ENCODE data around the gene CACNA2D3. TPM values are rescaled to one million over a fixed set of nuclear protein-coding genes. Genes with fewer than 3 reads are reported as not detected.

CACNA2D3 gene
- total RNA-seq, 1 experiment from 2014 or later: not detected

DNA sequence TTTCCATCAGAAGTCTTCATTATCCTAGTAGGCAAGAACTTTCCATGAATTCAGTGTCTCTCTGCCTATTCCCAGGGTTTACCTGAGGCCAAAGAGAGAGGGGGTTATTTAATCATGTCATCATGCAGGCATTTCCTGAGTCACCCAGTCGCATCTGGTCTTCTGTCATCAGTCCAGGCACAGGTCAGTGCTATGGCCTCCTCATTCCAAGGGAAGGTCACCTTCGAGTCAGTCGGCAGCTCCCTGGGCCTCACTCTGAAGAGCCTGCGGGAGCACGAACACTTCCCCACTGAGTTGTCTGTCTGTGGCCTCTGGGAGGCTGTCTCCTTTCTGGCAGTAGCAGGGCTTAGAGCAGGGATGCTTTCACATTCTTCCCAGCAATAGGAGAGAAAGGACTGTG, 831.7 kb downstream of the CACNA2D3 start:
- TF ChIP-seq, protein P1, sequence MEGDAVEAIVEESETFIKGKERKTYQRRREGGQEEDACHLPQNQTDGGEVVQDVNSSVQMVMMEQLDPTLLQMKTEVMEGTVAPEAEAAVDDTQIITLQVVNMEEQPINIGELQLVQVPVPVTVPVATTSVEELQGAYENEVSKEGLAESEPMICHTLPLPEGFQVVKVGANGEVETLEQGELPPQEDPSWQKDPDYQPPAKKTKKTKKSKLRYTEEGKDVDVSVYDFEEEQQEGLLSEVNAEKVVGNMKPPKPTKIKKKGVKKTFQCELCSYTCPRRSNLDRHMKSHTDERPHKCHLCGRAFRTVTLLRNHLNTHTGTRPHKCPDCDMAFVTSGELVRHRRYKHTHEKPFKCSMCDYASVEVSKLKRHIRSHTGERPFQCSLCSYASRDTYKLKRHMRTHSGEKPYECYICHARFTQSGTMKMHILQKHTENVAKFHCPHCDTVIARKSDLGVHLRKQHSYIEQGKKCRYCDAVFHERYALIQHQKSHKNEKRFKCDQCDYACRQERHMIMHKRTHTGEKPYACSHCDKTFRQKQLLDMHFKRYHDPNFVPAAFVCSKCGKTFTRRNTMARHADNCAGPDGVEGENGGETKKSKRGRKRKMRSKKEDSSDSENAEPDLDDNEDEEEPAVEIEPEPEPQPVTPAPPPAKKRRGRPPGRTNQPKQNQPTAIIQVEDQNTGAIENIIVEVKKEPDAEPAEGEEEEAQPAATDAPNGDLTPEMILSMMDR (IDR thresholded peaks at IDR 0.05; ENCODE audit: insufficient read depth in 1 of 2, low read depth in 1 of 2, low read length in 1 of 2, severe bottlenecking in 1 of 2, unreplicated experiment in 1 of 2): no peak
- no peaks in the 10 kb centered on the region for H3K36me3 ChIP-seq (ENCODE audit: control insufficient read depth, insufficient read depth, low read length)
- no peaks in the 10 kb centered on the region for H3K27me3 ChIP-seq (replicated peaks; ENCODE audit: control insufficient read depth, insufficient read depth, low read length)
- no peak overlapping the region for H3K27ac Mint-ChIP-seq (ENCODE audit: unreplicated experiment)
- H3K9me3 Mint-ChIP-seq (ENCODE audit: unreplicated experiment): no peaks in the 10 kb centered on the region
- DNase-seq: peak in 1 of 2 experiments; percentile 55
- ChIA-PET CTCF (no interaction called here), POLR2A (no interaction called here)
- no peaks in the 10 kb centered on the region for H3K36me3 Mint-ChIP-seq (ENCODE audit: insufficient read depth, unreplicated experiment)
- no TSS peak for BruUV-seq (replicated peaks)
- no peaks in the 10 kb centered on the region for H3K9me3 ChIP-seq
- no peak overlapping the region for H3K4me3 ChIP-seq (ENCODE audit: low read depth, low read length)
- H3K4me1 ChIP-seq: no peaks in the 10 kb centered on the region
- H3K4me1 Mint-ChIP-seq (ENCODE audit: low read depth, unreplicated experiment): no peaks in the 10 kb centered on the region
- no peak overlapping the region for H3K4me3 Mint-ChIP-seq (ENCODE audit: unreplicated experiment)
- H3K27me3 Mint-ChIP-seq (ENCODE audit: insufficient read depth, unreplicated experiment): peaks cover 3% of the 10 kb centered on the region
- intact Hi-C loops (cut with micrococcal nuclease; ENCODE audit: unreplicated experiment): loop anchor here (10.0 kb wide), 1 partner anchor 79 kb away; no protein-coding TSS in a partner anchor

DNA sequence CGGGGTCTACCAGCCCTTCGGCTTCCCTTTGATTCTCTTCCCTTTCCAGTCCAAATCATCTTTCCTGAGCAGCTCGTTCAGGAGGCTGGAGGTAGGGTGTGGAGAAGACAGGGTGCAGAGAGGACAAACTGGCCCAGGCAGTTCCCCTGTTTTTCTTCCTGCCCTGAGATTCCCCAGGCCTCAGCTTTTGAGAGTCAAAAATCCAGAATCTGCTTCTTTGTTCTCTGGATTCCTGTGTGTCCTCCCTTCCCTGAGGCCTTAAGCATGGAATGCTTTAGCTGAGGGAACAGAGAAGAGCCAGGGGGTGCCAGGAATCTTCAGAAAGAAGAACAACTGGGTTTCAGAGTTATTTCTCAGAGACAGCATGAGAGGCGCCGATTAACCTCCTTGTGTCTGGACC, 832.2 kb downstream of the CACNA2D3 start:
- Mint-ChIP-seq H3K27ac (ENCODE audit: unreplicated experiment) (no peak overlapping the region), H3K27me3 (ENCODE audit: insufficient read depth, unreplicated experiment) (peaks cover 3% of the 10 kb centered on the region), H3K4me3 (ENCODE audit: unreplicated experiment) (no peak overlapping the region), H3K36me3 (ENCODE audit: insufficient read depth, unreplicated experiment) (no peaks in the 10 kb centered on the region), H3K4me1 (ENCODE audit: low read depth, unreplicated experiment) (no peaks in the 10 kb centered on the region), H3K9me3 (ENCODE audit: unreplicated experiment) (no peaks in the 10 kb centered on the region)
- H3K27me3 ChIP-seq (replicated peaks; ENCODE audit: control insufficient read depth, insufficient read depth, low read length): no peaks in the 10 kb centered on the region
- H3K9me3 ChIP-seq: no peaks in the 10 kb centered on the region
- DNase-seq: peak in 1 of 2 experiments; percentile 35
- no TSS peak for BruUV-seq (replicated peaks)
- H3K4me3 ChIP-seq (ENCODE audit: low read depth, low read length): no peak overlapping the region
- H3K36me3 ChIP-seq (ENCODE audit: control insufficient read depth, insufficient read depth, low read length): no peaks in the 10 kb centered on the region
- TF ChIP-seq, protein P1 (IDR thresholded peaks at IDR 0.05; ENCODE audit: insufficient read depth in 1 of 2, low read depth in 1 of 2, low read length in 1 of 2, severe bottlenecking in 1 of 2, unreplicated experiment in 1 of 2): no peak
- ChIA-PET CTCF (no interaction called here), POLR2A (no interaction called here)
- H3K4me1 ChIP-seq: no peaks in the 10 kb centered on the region
- intact Hi-C loops (cut with micrococcal nuclease; ENCODE audit: unreplicated experiment): loop anchor here (10.0 kb wide), 1 partner anchor 80 kb away; no protein-coding TSS in a partner anchor

DNA sequence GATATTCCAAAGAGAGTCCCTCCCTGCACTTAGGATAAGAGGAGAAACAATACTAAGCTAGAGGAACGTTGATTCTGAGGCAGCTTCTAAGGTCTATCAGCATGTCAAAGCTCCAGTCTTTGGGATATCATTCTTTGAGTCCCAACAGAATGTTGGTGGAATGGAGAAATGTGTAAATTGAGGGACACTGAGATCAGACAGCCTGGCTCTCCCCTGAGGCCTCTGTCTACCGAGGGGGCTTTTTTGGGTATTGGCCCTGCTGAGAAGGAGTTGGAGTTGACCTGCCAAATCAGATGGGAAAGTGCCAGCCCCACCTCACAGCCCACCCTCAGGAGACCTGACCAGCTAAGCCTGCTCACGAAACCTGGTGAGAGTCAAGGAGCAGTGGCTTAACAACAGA, 833.1 kb downstream of the CACNA2D3 start:
- H3K36me3 ChIP-seq (ENCODE audit: control insufficient read depth, insufficient read depth, low read length): no peaks in the 10 kb centered on the region
- no peaks in the 10 kb centered on the region for H3K9me3 Mint-ChIP-seq (ENCODE audit: unreplicated experiment)
- peaks cover 3% of the 10 kb centered on the region for H3K27me3 Mint-ChIP-seq (ENCODE audit: insufficient read depth, unreplicated experiment)
- no peaks in the 10 kb centered on the region for H3K36me3 Mint-ChIP-seq (ENCODE audit: insufficient read depth, unreplicated experiment)
- no TSS peak for BruUV-seq (replicated peaks)
- CTCF ChIA-PET: no interaction called here
- H3K4me3 ChIP-seq (ENCODE audit: low read depth, low read length): no peak overlapping the region
- no peaks in the 10 kb centered on the region for H3K9me3 ChIP-seq
- TF ChIP-seq, protein P1 (IDR thresholded peaks at IDR 0.05; ENCODE audit: insufficient read depth in 1 of 2, low read depth in 1 of 2, low read length in 1 of 2, severe bottlenecking in 1 of 2, unreplicated experiment in 1 of 2): no peak
- H3K27me3 ChIP-seq (replicated peaks; ENCODE audit: control insufficient read depth, insufficient read depth, low read length): no peaks in the 10 kb centered on the region
- no peak overlapping the region for H3K4me3 Mint-ChIP-seq (ENCODE audit: unreplicated experiment)
- POLR2A ChIA-PET: no interaction called here
- no peak overlapping the region for H3K27ac Mint-ChIP-seq (ENCODE audit: unreplicated experiment)
- intact Hi-C loops (cut with micrococcal nuclease; ENCODE audit: unreplicated experiment): loop anchor here (10.0 kb wide), 1 partner anchor 81 kb away; no protein-coding TSS in a partner anchor
- no peak for DNase-seq
- no peaks in the 10 kb centered on the region for H3K4me1 ChIP-seq
- no peaks in the 10 kb centered on the region for H3K4me1 Mint-ChIP-seq (ENCODE audit: low read depth, unreplicated experiment)

Measured in Caco-2 (cell line).